ENCODE data around the gene P3H2.

DNA sequence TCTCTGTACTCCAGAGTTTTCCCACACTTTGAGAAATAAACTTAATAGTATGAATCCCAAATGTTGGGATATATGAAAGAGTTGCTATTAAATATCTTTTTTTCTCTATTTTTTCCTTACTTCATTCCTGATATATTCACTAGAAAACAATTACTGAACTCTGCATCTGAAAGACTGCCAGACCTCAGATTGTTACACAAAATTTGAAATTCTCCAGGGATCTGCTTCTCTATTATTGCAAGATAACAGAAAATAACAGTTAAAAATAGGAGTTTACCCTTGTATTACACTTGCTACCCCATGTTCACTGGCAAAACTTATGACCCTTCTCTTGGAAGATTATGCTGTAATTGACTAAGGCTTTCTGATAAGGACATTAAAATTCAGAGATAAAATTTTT, 11.7 kb upstream of the P3H2 start:
- no peak for TF ChIP-seq ZNF426 (tag by site-specific recombination; IDR thresholded peaks at IDR 0.05)
- no peak for TF ChIP-seq ZFP3 (tag by site-specific recombination; IDR thresholded peaks at IDR 0.05; ENCODE audit: low read depth)
- TF ChIP-seq CTCF (tag by site-specific recombination; IDR thresholded peaks at IDR 0.05): no peak
- no peak for TF ChIP-seq ZNF514 (tag by site-specific recombination; IDR thresholded peaks at IDR 0.05)
- TF ChIP-seq YY1 (tag by site-specific recombination; IDR thresholded peaks at IDR 0.05): no peak
- no peak for TF ChIP-seq ZBTB49 (tag by site-specific recombination; IDR thresholded peaks at IDR 0.05; ENCODE audit: low read depth)
- TF ChIP-seq SALL2 (tag by site-specific recombination; IDR thresholded peaks at IDR 0.05; ENCODE audit: borderline replicate concordance): no peak
- TF ChIP-seq, protein P1, sequence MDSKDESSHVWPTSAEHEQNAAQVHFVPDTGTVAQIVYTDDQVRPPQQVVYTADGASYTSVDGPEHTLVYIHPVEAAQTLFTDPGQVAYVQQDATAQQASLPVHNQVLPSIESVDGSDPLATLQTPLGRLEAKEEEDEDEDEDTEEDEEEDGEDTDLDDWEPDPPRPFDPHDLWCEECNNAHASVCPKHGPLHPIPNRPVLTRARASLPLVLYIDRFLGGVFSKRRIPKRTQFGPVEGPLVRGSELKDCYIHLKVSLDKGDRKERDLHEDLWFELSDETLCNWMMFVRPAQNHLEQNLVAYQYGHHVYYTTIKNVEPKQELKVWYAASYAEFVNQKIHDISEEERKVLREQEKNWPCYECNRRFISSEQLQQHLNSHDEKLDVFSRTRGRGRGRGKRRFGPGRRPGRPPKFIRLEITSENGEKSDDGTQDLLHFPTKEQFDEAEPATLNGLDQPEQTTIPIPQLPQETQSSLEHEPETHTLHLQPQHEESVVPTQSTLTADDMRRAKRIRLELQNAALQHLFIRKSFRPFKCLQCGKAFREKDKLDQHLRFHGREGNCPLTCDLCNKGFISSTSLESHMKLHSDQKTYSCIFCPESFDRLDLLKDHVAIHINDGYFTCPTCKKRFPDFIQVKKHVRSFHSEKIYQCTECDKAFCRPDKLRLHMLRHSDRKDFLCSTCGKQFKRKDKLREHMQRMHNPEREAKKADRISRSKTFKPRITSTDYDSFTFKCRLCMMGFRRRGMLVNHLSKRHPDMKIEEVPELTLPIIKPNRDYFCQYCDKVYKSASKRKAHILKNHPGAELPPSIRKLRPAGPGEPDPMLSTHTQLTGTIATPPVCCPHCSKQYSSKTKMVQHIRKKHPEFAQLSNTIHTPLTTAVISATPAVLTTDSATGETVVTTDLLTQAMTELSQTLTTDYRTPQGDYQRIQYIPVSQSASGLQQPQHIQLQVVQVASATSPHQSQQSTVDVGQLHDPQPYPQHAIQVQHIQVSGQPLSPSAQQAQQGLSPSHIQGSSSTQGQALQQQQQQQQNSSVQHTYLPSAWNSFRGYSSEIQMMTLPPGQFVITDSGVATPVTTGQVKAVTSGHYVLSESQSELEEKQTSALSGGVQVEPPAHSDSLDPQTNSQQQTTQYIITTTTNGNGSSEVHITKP (tag by site-specific recombination; IDR thresholded peaks at IDR 0.05): no peak
- no peak for TF ChIP-seq PBX3 (CRISPR knock-in tag; IDR thresholded peaks at IDR 0.05)
